HuH-7 (cell line): Measurements from ENCODE around the gene ZDBF2.
"Not testable (repeated sequence)": the region's sequence is repeated elsewhere in the genome, so short reads cannot be mapped to it uniquely, and the experiment has no call there.

ENCODE experiments used
- DNase-seq: peaks from one replicate; pipeline ENCODE4 v3.0.0; 2011; ENCODE audit warnings: low spot score

ZDBF2 gene

GRCh38 chr2:206274434-206275311 is at the start of gene ZDBF2:
ZDBF2 (plus strand) TSS chr2:206274663; CDS start chr2:206281850, 7,187 bp downstream.
- DNase-seq = peak; percentile 66

DNA sequence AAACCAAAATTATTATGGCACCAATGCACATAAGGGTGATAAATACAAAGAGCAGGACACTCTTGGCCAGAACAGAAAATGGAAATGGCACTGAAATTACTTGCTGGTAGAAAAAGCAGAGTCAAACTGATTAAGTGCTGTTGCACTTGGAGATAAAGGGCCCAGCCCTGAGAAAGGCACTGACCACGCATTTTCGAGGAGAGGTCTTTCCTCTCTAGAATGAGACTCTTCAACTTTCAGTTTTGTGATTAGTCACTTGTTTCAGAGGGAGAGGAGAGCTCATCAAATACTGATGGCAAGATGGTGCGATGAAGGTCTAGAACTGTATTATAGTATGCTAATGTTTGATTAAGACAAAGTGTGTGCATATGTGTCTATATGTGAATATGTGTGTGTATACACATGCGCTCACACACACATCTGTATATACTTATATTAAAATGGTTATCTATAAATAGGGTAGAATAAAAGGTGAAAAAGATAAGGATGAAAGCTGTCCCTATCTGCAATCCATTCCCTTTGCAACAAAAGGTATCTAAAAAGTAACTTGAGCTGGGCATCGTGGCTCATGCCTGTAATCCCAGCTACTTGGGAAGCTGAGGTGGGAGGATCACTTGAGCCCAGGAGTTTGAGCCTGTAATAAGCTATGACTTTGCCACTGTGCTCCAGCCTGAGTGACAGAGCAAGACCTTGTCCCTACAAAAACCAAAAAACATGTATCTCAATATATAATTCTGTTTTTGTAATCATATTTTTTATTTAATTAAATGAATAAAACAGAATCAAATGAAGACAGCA is 48.8 kb upstream of the ZDBF2 start:
- no peak for DNase-seq

GRCh38 chr2:206228636-206229035 is 45.8 kb upstream of the ZDBF2 start:
- not testable (repeated sequence) for DNase-seq

DNA sequence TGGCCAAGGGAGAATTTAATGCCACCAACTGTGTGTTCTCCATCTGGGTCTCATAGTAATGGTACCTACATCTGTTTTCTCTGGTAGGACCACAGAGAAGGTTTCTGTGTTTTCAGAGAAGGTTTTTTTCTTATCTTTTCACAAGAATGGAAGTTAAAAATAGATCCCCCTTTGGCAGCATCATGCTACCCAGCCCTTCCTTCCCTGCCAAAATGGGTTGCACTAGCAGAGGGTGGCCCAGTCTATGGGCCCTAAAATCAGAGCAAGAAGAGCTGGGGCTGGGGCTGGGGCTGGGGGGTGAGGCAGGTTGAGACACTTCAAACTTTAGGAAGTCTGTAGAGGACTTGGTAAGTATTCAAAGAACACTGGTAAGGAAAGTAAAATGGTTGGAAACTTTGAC is 44.8 kb upstream of the ZDBF2 start:
- DNase-seq = no peak

DNA sequence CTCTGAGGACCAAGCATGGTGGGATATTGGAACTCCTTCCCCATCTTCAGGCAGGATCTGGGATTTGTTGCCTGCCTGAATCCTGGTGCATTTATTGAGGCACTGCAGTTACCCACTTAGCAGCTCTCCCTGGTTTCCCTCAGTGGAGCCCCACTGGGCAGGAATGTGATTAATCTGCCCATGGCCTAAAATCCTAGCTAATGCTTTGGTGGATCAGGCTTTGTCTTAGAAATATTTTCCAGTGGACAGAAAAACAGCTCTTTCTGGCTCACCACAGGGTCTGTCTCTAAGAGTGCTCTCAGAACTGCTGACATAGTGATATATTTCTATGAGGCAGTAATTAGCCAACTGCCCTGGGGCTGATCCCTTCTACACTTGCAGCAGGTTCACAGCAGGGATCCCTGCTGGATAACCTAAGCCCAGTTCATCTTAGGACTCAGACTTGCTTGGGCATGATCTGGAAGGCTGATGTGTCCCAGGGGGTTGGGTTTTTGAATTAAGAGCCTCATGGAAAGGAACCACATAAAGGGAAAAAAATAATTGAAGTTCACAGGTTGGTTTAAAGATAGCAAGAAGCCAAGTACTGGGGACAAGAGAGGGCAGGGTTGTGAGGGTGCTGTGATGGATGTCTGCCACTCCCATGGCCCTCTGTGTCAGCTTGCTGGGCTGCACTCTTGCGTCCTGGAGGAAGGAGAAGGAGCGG is 44.3 kb upstream of the ZDBF2 start:
- DNase-seq = no peak

DNA sequence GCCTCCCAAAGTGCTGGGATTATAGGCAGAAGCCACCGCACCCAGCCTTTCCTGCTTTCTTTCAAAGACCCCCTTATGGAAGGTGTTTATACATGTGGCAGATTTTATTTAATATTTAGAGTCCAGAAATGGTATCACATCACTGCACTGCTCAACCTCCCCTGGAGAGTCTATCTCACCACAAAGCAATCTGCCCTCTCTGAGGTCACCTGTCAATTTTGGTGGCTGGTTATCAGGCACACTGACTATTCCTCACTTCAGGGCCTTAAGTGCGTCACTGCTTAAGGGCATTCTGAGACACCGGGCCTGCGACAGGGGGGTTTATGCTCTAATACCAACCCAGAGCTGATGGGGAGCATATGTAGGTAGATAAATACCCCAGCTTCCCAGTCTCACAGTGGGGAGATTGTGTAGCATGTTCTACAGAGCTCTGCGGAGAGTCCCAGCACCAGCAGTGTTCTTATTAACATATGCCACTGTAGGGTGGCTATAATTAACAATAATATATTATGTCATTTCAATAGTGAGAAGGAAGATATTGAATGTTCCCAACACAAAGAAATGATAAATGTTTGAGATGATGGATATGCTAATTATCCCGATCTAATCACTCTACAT is 42.7 kb upstream of the ZDBF2 start:
- no peak for DNase-seq

- DNase-seq = no peak
These were observed 42.0 kb upstream of the ZDBF2 start for GRCh38 chr2:206232287-206233035.

- DNase-seq = no peak
These were observed 35.3 kb upstream of the ZDBF2 start for GRCh38 chr2:206239157-206239556.

- no peak for DNase-seq
These were observed 34.1 kb upstream of the ZDBF2 start for GRCh38 chr2:206240327-206240726.

GRCh38 chr2:206241736-206242135 is 32.7 kb upstream of the ZDBF2 start:
- no peak for DNase-seq

DNA sequence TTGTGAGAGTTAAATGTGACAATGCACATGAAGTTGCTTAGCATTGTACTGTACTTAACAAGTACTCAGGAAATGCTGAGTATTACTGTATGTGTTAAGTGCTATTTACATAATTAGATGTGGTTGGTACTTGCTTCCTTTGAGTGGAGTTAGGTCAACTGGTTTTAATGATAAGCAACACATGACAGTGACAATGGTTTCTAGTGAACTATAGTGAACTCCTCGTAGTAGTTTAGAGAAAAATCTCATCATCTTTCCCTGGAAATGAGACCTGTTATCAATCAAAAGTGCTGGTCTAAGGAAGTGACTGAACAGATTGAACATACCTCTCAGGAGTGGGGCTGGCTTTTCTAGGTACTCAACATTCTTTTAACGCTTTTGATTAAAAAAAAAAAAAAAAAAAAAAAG is 29.2 kb upstream of the ZDBF2 start:
- DNase-seq = no peak

DNA sequence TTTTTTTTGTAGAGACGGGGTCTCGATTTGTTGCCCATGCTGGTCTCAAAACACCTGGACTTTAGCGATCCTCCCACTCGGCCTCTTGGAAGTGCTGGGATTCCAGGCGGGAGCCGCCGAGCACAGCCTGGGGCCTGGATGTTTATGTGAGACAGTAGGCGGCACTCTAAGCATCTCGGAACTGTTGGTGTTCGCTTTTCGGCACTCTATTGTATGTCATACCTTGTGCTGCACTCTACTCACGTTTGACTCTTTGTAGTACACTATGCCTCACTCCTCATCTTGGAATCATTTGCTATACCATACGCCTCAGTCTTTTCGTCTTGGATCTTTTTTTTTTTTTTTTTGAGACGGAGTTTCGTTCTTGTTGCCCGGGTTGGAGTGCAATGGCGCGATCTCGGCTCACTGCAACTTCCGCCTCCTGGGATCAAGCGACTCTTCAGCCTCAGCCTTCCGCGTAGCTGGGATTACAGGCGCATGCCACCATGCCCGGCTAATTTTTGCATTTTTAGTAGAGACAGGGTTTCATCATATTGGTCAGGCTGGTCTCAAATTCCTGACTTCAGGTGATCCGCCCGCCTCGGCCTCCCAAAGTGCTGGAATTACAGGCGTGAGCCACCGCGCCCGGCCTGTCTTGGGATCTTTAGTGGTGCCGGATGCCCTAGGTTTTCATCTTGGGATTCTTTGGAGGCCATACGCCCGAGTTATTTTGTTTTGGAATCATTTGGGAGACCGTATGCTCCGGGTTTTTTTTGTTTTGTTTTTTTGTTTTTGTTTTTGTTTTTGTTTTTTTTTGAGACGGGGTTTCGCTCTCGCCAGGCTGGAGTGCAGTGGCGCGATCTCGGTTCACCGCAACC is 24.2 kb upstream of the ZDBF2 start:
- DNase-seq = peak; percentile 40

- DNase-seq = no peak
These were observed 21.2 kb upstream of the ZDBF2 start for GRCh38 chr2:206253125-206253776.

- DNase-seq = no peak
These were observed 20.7 kb upstream of the ZDBF2 start for GRCh38 chr2:206253777-206254166.

DNA sequence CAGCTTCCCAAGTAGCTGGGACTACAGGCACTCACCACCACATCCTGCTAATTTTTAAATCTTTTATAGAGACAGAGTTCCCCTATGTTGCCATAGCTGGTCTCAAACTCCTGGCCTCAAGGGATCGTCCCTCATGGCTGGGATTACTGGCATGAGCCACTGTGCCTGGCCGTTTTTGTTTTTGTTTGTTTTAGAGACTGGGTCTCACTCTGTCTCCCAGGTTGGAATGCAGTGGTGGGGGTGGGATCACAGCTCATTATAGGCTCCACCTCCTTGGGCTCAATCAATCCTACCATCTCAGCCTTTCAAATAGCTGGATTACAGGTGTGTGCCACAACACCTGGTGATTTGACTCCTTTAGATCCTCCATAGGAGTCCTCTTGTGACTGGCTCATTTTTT is 19.5 kb upstream of the ZDBF2 start:
- no peak for DNase-seq

DNA sequence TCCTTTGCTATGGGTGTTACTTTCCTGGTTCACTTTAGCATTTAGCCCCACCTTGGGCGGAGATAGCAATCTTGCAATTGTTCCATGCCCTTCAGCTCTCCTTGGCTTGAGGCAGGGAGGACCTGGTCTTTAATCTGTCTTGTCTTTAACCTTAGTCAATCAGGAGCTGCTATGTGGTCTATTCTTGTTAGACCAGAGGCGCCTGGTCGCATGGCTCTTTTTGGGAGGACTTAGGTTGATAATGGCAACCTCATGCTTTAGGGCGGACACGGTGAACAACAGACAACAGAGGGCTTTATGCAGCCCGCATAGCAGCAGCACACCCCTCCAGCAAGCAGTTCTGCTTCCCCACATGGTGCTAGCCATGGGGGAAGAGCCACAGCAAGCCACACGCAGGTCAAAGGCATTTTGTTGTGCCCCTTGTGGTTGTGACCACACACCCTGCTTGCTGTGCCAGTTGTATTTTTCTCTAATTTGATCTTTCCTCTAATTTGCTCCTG is 17.7 kb upstream of the ZDBF2 start:
- no peak for DNase-seq

GRCh38 chr2:206257350-206257749 is 17.1 kb upstream of the ZDBF2 start:
- no peak for DNase-seq

DNA sequence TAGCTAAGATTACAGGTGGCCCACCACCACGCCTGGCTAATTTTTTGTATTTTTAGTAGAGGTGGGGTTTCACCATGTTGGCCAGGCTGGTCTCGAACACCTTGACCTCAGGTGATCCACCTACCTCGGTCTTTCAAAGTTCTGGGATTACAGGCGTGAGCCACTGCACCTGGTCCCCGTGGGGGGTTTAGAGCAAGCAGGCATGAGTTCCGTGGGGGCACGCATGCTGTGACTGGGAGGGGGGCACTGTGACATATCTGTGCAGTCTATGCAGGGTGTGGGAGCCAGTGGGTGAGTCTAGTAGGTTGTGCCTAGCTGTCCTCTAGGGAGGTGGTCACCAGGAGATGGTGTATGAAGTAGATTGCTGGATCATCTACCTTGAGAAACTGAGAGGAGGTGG is 16.6 kb upstream of the ZDBF2 start:
- no peak for DNase-seq

DNA sequence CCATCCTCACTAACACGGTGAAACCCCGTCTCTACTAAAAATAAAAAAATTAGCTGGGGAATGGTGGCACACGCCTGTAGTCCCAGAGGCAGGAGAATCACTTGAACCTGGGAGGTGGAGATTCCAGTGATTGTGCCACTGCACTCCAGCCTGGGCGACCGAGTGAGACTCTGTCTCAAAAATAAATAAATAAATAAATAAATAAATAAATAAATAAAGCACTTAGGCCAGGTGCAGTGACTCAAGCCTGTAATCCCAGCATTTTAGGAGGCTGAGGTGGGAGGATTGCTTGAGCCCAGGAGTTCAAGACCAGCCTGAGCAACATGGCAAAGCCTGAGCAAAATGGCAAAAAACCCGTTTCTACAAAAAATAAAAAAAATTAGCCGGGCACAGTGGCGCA is 15.8 kb upstream of the ZDBF2 start:
- not testable (repeated sequence) for DNase-seq
